DND-41 (cell line): ENCODE data around the gene LAPTM4A.

Experiments used
- EZH2 ChIP-seq: IDR thresholded peaks from 3 replicates; pipeline ENCODE4 v1.6.1; 2012; ENCODE audit warnings: borderline replicate concordance, low read depth, mild to moderate bottlenecking, moderate library complexity, low read length, inconsistent platforms; ENCODE audit not compliant: severe bottlenecking
- TF ChIP-seq, protein P1 (sequence below): IDR thresholded peaks from 2 replicates; pipeline ENCODE4 v1.5.1; 2012; ENCODE audit warnings: borderline replicate concordance, low read length, moderate library complexity, mild to moderate bottlenecking; ENCODE audit not compliant: poor library complexity, severe bottlenecking; ENCODE audit errors: extremely low read depth

DNA sequence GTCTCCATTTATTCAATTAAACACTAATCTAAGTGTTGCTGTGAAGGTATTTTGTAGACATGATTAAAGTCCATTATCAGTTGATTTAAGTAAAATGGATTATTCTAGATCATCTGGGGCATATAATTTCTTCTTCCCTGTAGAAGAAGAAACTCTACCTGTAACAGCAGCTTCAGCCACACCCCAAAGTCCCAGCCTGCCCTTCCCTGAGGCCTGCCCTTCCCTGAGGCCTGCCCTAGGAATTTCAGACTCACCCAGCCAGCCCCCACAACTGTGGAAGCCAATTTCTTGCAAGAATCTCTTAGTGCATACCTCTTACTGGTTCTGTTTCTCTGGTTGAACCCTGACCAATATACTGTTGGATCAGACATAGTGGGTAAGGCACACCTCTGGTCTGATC lies 13.4 kb upstream of the LAPTM4A start:
- no peak for TF ChIP-seq EZH2
- TF ChIP-seq, protein P1, sequence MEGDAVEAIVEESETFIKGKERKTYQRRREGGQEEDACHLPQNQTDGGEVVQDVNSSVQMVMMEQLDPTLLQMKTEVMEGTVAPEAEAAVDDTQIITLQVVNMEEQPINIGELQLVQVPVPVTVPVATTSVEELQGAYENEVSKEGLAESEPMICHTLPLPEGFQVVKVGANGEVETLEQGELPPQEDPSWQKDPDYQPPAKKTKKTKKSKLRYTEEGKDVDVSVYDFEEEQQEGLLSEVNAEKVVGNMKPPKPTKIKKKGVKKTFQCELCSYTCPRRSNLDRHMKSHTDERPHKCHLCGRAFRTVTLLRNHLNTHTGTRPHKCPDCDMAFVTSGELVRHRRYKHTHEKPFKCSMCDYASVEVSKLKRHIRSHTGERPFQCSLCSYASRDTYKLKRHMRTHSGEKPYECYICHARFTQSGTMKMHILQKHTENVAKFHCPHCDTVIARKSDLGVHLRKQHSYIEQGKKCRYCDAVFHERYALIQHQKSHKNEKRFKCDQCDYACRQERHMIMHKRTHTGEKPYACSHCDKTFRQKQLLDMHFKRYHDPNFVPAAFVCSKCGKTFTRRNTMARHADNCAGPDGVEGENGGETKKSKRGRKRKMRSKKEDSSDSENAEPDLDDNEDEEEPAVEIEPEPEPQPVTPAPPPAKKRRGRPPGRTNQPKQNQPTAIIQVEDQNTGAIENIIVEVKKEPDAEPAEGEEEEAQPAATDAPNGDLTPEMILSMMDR = no peak
